Activated T-cell treated with anti-CD3 and anti-CD28 coated beads, Interleukin-2, amount 50 U/mL, for 72 hours (primary cell): ENCODE data around the gene MSLN. TPM values are rescaled to one million over a fixed set of nuclear protein-coding genes. Genes with fewer than 3 reads are reported as not detected.

Experiments used
- ATAC-seq, 2 donors: fragments of 150-1000 bp; cut with Tn5 transposase; replicated peaks in 1 of 2; 2 replicates each; pipeline ENCODE4 v1.10.0; 2021; ENCODE audit warnings: moderate library complexity in 2 of 2, mild to moderate bottlenecking in 1 of 2
- DNase-seq, 2 donors: peaks; one replicate each; pipeline ENCODE4 v3.0.0; 2021 to 2022; ENCODE audit warnings: mixed read lengths in 1 of 2
- H3K27ac Mint-ChIP-seq: one replicate; pipeline ENCODE4 v1.8.0; 2022; ENCODE audit warnings: mild to moderate bottlenecking, moderate library complexity, mixed read lengths
- H3K27me3 Mint-ChIP-seq: one replicate; pipeline ENCODE4 v1.8.0; 2022; ENCODE audit warnings: low read depth, mixed read lengths
- H3K36me3 Mint-ChIP-seq, 2 donors: one replicate each; pipeline ENCODE4 v1.8.0; 2022; ENCODE audit warnings: mixed read lengths in 2 of 2, mild to moderate bottlenecking in 1 of 2; ENCODE audit not compliant: insufficient read depth in 2 of 2
- H3K4me1 Mint-ChIP-seq: one replicate; pipeline ENCODE4 v1.8.0; 2022; ENCODE audit warnings: low read depth, mixed read lengths
- H3K4me3 Mint-ChIP-seq, 2 donors: one replicate each; pipeline ENCODE4 v1.8.0; 2022; ENCODE audit warnings: mild to moderate bottlenecking in 2 of 2, mixed read lengths in 2 of 2, moderate library complexity in 2 of 2
- H3K9me3 Mint-ChIP-seq, 2 donors: one replicate each; pipeline ENCODE4 v1.8.0; 2022; ENCODE audit warnings: mixed read lengths in 2 of 2
- total RNA-seq, 2 donors: library from RNA; stranded (reverse); gene quantifications; one replicate each; pipeline ENCODE4 v1.2.3, GENCODE V29; 2022

MSLN gene
- total RNA-seq, 2 donors from 2014 or later = not detected

- H3K27ac Mint-ChIP-seq = no peak overlapping the region
Observed at GRCh38 chr16:801584-802363, 41.2 kb downstream of the MSLN start.

GRCh38 chr16:802461-802860, 41.9 kb downstream of the MSLN start:
- Mint-ChIP-seq H3K27me3 (no peaks in the 10 kb centered on the region), H3K9me3 (no peaks in the 10 kb centered on the region), H3K4me1 (peaks cover 7% of the 10 kb centered on the region), H3K27ac (no peak overlapping the region), H3K36me3 (peaks cover 0 to 2% of the 10 kb centered on the region in 2 donors), H3K4me3 (no peak overlapping the region)
- DNase-seq (no peak), ATAC-seq (no peak)

More at GRCh38 chr16:801584-802363, 41.2 kb downstream of the MSLN start:
- peak in 1 of 2 donors; percentile 18 for ATAC-seq
- Mint-ChIP-seq H3K9me3 (no peaks in the 10 kb centered on the region), H3K36me3 (peaks cover 0 to 5% of the 10 kb centered on the region in 2 donors), H3K27me3 (no peaks in the 10 kb centered on the region), H3K4me1 (peaks cover 7% of the 10 kb centered on the region), H3K4me3 (no peak overlapping the region)
- no peak for DNase-seq

DNA sequence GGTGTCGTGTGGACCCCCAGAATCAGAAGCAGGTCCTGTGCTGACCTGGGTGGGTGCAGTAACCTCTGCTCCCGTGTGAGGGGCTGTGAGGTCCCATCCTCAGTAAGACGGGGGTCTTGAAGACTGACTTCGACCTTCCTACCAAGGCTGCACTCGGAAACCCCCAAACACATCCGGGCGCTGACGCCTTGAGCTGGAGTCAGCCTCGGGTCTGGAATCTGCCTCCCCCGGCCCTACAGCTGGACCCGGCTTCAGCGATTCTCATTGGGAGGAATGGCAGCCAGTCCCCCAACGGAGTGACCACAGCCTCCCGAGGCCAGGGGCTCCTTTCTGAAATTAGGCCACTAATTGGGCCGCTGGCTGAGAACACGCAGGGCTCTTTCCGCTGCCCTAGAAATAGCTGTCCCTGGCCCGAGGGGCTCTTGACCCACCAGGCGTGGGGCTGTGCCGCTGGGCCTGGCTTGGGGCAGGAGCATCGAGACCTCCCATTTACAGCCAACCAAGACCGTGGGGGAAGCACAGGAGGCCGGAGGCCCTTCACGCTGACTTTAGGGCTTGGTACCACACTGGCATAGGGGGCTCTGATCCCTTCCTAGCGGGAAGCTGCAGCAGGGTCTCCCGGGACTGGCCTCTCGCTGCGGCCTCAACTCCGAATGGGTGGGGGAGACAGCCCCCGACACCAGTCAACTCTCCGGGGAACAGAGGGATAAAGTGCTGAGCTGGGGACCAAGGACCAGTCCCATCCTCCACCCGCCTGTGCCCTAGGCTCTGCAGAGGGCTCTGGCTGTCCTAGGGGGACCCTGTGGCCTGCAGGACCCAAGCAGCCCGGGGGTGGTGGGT, 42.6 kb downstream of the MSLN start:
- H3K36me3 Mint-ChIP-seq = peaks cover 1 to 3% of the 10 kb centered on the region in 2 donors
- H3K4me3 Mint-ChIP-seq = no peak overlapping the region
- no peak overlapping the region for H3K27ac Mint-ChIP-seq
- ATAC-seq (no peak), DNase-seq (no peak)
- no peaks in the 10 kb centered on the region for H3K27me3 Mint-ChIP-seq
- H3K9me3 Mint-ChIP-seq = no peaks in the 10 kb centered on the region
- peaks cover 12% of the 10 kb centered on the region for H3K4me1 Mint-ChIP-seq

- ATAC-seq = no peak
- peaks cover 1 to 2% of the 10 kb centered on the region in 2 donors for H3K36me3 Mint-ChIP-seq
Observed at GRCh38 chr16:803754-804080, 43.2 kb downstream of the MSLN start.

DNA sequence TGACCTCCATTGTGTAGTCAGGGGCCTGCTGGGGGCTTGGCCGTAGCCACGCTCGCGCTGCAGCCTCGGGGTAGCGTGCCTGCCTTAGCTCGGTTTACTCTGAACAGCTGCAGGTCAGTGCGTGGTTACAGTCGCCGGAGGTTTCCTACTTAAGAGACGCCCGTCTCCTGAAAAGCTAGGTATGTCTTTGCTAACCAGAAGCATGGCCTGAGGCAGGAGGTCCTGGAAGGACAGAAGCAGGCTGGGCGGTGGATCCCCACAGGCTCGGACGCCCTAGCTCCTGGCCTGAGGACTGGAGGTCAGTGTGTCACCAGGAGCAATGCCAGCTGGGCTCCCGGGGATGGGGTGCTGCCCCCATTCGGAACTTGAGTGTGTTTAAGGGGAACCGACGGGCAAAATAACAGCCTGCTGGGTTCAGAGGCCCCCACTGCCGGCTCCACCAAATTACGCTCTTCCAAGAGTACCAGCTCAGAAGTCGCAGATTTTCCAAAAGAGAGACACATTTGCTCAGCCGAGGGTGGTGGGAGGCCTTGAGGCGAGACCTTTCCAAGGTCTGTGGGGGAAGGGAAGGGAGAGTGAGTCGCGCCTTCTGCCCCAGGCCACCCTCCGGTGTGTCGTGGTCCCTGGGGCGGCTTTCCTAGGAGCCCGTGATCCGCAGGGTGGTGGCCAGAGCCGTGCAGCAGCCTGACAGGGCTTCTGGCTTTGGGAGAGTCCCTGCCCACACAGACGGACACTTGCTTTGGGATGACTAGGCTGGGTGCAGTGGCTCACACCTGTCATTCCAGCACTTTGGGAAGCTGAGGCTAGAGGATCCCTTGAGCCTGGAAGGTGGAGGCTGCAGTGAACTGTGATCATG, 43.9 kb downstream of the MSLN start:
- no peak overlapping the region for H3K27ac Mint-ChIP-seq
- H3K4me1 Mint-ChIP-seq = peaks cover 18% of the 10 kb centered on the region
- no peaks in the 10 kb centered on the region for H3K27me3 Mint-ChIP-seq
- no peak overlapping the region for H3K4me3 Mint-ChIP-seq
- ATAC-seq = no peak
- H3K36me3 Mint-ChIP-seq = peaks cover 1 to 2% of the 10 kb centered on the region in 2 donors
- DNase-seq = no peak
- no peaks in the 10 kb centered on the region for H3K9me3 Mint-ChIP-seq

More at GRCh38 chr16:803754-804080, 43.2 kb downstream of the MSLN start:
- Mint-ChIP-seq H3K9me3 (no peaks in the 10 kb centered on the region), H3K4me1 (peaks cover 15% of the 10 kb centered on the region), H3K4me3 (no peak overlapping the region), H3K27me3 (no peaks in the 10 kb centered on the region), H3K27ac (no peak overlapping the region)
- no peak for DNase-seq

DNA sequence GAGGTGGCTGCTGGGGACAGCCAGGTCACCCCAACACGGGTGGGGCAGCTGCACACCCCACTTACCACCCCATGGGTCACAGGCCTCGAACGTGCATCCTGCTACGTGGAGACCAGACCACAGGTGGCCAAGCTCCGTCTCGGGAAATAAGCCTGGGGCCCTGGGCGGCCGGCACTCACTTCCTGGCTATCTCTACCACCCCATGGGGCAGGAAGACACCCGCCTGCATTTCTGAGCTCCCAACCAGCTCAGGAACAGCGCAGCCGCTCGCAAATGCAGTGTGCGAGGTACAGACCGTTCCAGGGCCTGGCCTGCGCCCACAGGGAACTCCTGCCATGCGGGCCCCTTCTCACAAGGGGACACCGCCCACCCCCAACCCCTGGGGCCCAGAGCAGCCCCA, 44.9 kb downstream of the MSLN start:
- no peak overlapping the region for H3K4me3 Mint-ChIP-seq
- no peak for ATAC-seq
- no peak overlapping the region for H3K27ac Mint-ChIP-seq
- peaks cover 20% of the 10 kb centered on the region for H3K4me1 Mint-ChIP-seq
- DNase-seq = no peak
- no peaks in the 10 kb centered on the region for H3K27me3 Mint-ChIP-seq
- no peaks in the 10 kb centered on the region for H3K9me3 Mint-ChIP-seq
- H3K36me3 Mint-ChIP-seq = peaks cover 1 to 2% of the 10 kb centered on the region in 2 donors

DNA sequence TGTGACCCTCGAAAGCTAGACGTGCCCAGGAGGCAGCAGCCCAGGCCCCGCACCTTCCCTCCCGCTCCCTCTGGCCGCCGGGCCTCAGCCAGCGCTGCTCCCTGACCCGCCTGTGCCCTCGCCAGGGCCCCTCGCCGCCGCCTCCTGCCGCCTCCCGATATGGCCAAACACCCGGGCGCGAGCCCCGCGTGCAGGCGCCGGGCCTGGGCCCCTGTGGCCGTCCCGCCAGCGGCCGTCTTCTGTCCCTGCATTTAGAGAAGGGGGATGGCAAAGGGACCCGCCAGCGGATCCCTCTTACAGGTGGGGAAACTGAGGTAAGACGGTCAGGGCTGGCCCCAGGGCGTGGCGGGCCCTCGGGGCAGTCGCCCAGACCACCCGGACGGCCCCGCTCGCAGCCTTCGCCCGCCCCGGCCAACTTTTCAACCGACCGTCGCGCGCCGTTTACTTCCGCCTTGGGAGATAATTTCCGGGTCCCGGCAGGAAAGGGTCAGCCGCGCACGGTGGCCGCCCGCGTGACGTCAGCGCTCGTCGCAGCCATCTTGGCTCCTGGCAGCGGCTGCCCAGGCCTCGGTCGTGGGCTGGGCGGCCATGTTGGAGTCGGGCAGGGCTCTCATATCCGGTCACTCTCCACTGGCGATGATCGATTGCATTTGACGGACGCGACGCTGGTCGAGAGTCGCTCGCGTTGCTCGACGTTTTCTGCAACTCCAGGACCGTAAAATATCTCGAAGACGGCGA, 47.0 kb downstream of the MSLN start:
- peak; percentile 95 to 99 for ATAC-seq
- Mint-ChIP-seq H3K27me3 (peaks cover 6% of the 10 kb centered on the region), H3K9me3 (no peaks in the 10 kb centered on the region), H3K4me1 (peaks cover 20% of the 10 kb centered on the region), H3K27ac (peak overlapping the region; percentile 97), H3K4me3 (peak overlapping the region; percentile 98 to 100), H3K36me3 (peaks cover 1 to 2% of the 10 kb centered on the region in 2 donors)
- DNase-seq = peak; percentile 91 to 93

- Mint-ChIP-seq H3K4me3 (peak overlapping the region; percentile 98 to 100), H3K27ac (peak overlapping the region; percentile 97), H3K9me3 (no peaks in the 10 kb centered on the region), H3K36me3 (peaks cover 1 to 2% of the 10 kb centered on the region in 2 donors), H3K27me3 (peaks cover 6% of the 10 kb centered on the region), H3K4me1 (peaks cover 20% of the 10 kb centered on the region)
- DNase-seq = no peak
- ATAC-seq = no peak
Observed at GRCh38 chr16:808085-808386, 47.5 kb downstream of the MSLN start.

GRCh38 chr16:813204-813915, 52.8 kb downstream of the MSLN start:
- Mint-ChIP-seq H3K4me3 (peak overlapping the region; percentile 45 to 56), H3K4me1 (peaks cover 12% of the 10 kb centered on the region), H3K27ac (no peak overlapping the region), H3K9me3 (no peaks in the 10 kb centered on the region), H3K27me3 (peaks cover 6% of the 10 kb centered on the region), H3K36me3 (no peaks in the 10 kb centered on the region)
- DNase-seq (peak; percentile 72), ATAC-seq (peak; percentile 86 to 88)

GRCh38 chr16:813916-814412, 53.4 kb downstream of the MSLN start:
- ATAC-seq = no peak
- H3K4me3 Mint-ChIP-seq = peak overlapping the region in 1 of 2 donors; percentile 8
- H3K36me3 Mint-ChIP-seq = no peaks in the 10 kb centered on the region

DNA sequence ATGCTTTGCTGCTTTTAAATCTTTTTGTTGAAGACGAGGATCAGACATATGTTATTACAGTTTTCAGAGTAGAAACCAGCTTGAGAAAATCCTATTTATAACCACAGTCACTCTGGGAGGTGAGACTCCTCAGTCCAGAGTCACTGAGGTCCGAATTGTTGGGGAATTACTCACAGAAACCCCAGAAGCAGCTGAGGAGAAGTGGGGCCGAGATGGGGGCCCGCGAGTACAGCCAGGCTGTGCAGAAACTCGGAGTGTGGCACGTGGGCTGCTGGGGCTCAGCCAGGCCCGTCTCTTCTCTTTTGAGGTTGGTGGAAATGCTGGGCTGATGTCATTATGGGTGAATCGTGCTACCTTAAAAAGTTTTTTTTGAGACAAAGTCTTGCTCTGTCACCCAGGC, 54.4 kb downstream of the MSLN start:
- H3K9me3 Mint-ChIP-seq = no peaks in the 10 kb centered on the region
- peaks cover 11% of the 10 kb centered on the region for H3K27me3 Mint-ChIP-seq
- no peak overlapping the region for H3K27ac Mint-ChIP-seq
- DNase-seq (no peak), ATAC-seq (peak in 1 of 2 donors; percentile 28)
- H3K36me3 Mint-ChIP-seq = no peaks in the 10 kb centered on the region
- H3K4me3 Mint-ChIP-seq = no peak overlapping the region
- H3K4me1 Mint-ChIP-seq = peaks cover 11% of the 10 kb centered on the region

More at GRCh38 chr16:813916-814412, 53.4 kb downstream of the MSLN start:
- Mint-ChIP-seq H3K9me3 (no peaks in the 10 kb centered on the region), H3K27ac (no peak overlapping the region), H3K27me3 (peaks cover 6% of the 10 kb centered on the region), H3K4me1 (peaks cover 8% of the 10 kb centered on the region)
- DNase-seq = no peak

- no peak overlapping the region for H3K4me3 Mint-ChIP-seq
- H3K9me3 Mint-ChIP-seq = no peaks in the 10 kb centered on the region
- H3K4me1 Mint-ChIP-seq = peaks cover 15% of the 10 kb centered on the region
- H3K27ac Mint-ChIP-seq = no peak overlapping the region
- DNase-seq (no peak), ATAC-seq (no peak)
- H3K27me3 Mint-ChIP-seq = peaks cover 15% of the 10 kb centered on the region
- H3K36me3 Mint-ChIP-seq = no peaks in the 10 kb centered on the region
Observed at GRCh38 chr16:815861-816260, 55.3 kb downstream of the MSLN start.
